ENCODE measurements around the gene POU6F2. TPM values are rescaled to one million over a fixed set of nuclear protein-coding genes. Genes with fewer than 3 reads are reported as not detected.

The POU6F2 gene
- total and polyA plus RNA-seq, 9 of the 15 experiments (the other 6 are each of a cell fraction or from before 2014, with no cell fraction given): 0.29 to 1.5 (median 0.96) TPM

DNA sequence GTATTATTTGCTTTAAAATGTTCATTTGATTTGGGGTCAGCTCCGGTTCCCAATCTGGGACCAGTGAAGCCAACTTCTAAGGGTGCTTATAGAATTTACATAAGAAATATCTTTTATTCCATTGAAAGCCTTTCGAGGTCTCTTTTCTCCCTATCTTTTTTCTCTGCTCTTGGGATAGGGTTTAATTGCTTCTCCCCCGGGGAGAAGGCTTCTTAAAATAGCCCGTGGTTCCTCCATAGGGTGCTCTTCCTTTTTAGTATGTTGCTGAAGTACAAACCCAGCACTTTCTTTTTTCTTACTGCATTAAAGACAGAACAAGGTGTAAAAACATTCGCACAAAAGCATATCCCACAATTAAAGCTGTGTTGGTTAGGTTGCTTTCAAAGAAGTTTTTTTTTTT, 107.5 kb downstream of the POU6F2 start (continued):
- TF ChIP-seq, protein P1, sequence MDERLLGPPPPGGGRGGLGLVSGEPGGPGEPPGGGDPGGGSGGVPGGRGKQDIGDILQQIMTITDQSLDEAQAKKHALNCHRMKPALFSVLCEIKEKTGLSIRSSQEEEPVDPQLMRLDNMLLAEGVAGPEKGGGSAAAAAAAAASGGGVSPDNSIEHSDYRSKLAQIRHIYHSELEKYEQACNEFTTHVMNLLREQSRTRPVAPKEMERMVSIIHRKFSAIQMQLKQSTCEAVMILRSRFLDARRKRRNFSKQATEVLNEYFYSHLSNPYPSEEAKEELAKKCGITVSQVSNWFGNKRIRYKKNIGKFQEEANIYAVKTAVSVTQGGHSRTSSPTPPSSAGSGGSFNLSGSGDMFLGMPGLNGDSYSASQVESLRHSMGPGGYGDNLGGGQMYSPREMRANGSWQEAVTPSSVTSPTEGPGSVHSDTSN (CRISPR knock-in tag; IDR thresholded peaks at IDR 0.05; ENCODE audit: low read depth): no peak
- TF ChIP-seq, protein P1 (tag; conservative IDR thresholded peaks at IDR 0.05; ENCODE audit: low read depth): no peak
- TF ChIP-seq ZNF57 (CRISPR knock-in tag; IDR thresholded peaks at IDR 0.05): no peak
- TF ChIP-seq, protein P2, sequence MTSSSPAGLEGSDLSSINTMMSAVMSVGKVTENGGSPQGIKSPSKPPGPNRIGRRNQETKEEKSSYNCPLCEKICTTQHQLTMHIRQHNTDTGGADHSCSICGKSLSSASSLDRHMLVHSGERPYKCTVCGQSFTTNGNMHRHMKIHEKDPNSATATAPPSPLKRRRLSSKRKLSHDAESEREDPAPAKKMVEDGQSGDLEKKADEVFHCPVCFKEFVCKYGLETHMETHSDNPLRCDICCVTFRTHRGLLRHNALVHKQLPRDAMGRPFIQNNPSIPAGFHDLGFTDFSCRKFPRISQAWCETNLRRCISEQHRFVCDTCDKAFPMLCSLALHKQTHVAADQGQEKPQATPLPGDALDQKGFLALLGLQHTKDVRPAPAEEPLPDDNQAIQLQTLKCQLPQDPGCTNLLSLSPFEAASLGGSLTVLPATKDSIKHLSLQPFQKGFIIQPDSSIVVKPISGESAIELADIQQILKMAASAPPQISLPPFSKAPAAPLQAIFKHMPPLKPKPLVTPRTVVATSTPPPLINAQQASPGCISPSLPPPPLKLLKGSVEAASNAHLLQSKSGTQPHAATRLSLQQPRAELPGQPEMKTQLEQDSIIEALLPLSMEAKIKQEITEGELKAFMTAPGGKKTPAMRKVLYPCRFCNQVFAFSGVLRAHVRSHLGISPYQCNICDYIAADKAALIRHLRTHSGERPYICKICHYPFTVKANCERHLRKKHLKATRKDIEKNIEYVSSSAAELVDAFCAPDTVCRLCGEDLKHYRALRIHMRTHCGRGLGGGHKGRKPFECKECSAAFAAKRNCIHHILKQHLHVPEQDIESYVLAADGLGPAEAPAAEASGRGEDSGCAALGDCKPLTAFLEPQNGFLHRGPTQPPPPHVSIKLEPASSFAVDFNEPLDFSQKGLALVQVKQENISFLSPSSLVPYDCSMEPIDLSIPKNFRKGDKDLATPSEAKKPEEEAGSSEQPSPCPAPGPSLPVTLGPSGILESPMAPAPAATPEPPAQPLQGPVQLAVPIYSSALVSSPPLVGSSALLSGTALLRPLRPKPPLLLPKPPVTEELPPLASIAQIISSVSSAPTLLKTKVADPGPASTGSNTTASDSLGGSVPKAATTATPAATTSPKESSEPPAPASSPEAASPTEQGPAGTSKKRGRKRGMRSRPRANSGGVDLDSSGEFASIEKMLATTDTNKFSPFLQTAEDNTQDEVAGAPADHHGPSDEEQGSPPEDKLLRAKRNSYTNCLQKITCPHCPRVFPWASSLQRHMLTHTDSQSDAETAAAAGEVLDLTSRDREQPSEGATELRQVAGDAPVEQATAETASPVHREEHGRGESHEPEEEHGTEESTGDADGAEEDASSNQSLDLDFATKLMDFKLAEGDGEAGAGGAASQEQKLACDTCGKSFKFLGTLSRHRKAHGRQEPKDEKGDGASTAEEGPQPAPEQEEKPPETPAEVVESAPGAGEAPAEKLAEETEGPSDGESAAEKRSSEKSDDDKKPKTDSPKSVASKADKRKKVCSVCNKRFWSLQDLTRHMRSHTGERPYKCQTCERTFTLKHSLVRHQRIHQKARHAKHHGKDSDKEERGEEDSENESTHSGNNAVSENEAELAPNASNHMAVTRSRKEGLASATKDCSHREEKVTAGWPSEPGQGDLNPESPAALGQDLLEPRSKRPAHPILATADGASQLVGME (CRISPR knock-in tag; IDR thresholded peaks at IDR 0.05): no peak
- no peak for TF ChIP-seq POLR2H (tag; IDR thresholded peaks at IDR 0.05; ENCODE audit: low read depth)
- TF ChIP-seq, protein P3, sequence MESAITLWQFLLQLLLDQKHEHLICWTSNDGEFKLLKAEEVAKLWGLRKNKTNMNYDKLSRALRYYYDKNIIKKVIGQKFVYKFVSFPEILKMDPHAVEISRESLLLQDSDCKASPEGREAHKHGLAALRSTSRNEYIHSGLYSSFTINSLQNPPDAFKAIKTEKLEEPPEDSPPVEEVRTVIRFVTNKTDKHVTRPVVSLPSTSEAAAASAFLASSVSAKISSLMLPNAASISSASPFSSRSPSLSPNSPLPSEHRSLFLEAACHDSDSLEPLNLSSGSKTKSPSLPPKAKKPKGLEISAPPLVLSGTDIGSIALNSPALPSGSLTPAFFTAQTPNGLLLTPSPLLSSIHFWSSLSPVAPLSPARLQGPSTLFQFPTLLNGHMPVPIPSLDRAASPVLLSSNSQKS (CRISPR knock-in tag; IDR thresholded peaks at IDR 0.05): no peak
- TF ChIP-seq, protein P4, sequence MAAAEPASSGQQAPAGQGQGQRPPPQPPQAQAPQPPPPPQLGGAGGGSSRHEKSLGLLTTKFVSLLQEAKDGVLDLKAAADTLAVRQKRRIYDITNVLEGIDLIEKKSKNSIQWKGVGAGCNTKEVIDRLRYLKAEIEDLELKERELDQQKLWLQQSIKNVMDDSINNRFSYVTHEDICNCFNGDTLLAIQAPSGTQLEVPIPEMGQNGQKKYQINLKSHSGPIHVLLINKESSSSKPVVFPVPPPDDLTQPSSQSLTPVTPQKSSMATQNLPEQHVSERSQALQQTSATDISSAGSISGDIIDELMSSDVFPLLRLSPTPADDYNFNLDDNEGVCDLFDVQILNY (CRISPR knock-in tag; IDR thresholded peaks at IDR 0.05): no peak
